SU-DHL-6 (cell line): Measurements from ENCODE around the gene YARS1.

ENCODE experiments used
- EZH2phosphoT487 ChIP-seq: fragments of 200-600 bp; sonication (generic), shearing (Covaris generic); conservative IDR thresholded peaks from 2 replicates; pipeline ENCODE4 v1.6.1; 2018; ENCODE audit warnings: mild to moderate bottlenecking, antibody characterized with exemption, low read length, moderate library complexity, mixed read lengths
- TF ChIP-seq, protein P1 (sequence below): fragments of 200-600 bp; sonication (generic); IDR thresholded peaks from one replicate; pipeline ENCODE4 v1.5.1; 2017; ENCODE audit warnings: antibody characterized with exemption, mild to moderate bottlenecking, low read length, moderate library complexity; ENCODE audit not compliant: insufficient read depth, poor library complexity, severe bottlenecking

DNA sequence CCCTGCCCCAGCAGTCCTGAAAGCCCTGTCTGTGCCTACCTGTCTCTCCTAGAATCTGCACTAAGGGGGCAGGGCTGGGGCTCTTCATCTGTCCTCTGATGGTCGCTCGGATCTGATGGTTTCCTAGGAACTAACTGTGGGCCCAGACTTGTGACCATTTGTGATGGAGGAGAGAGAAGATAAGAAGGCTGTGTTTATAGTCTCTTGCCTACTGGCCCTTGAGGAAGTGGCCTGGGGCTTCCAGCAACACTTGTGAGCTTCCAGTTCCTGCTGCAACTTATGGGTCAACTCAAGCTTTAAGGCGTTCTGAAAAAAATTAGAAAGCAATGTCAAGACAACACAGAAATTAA, 61.4 kb downstream of the YARS1 start:
- TF ChIP-seq, protein P1, sequence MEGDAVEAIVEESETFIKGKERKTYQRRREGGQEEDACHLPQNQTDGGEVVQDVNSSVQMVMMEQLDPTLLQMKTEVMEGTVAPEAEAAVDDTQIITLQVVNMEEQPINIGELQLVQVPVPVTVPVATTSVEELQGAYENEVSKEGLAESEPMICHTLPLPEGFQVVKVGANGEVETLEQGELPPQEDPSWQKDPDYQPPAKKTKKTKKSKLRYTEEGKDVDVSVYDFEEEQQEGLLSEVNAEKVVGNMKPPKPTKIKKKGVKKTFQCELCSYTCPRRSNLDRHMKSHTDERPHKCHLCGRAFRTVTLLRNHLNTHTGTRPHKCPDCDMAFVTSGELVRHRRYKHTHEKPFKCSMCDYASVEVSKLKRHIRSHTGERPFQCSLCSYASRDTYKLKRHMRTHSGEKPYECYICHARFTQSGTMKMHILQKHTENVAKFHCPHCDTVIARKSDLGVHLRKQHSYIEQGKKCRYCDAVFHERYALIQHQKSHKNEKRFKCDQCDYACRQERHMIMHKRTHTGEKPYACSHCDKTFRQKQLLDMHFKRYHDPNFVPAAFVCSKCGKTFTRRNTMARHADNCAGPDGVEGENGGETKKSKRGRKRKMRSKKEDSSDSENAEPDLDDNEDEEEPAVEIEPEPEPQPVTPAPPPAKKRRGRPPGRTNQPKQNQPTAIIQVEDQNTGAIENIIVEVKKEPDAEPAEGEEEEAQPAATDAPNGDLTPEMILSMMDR: no peak
- no peak for TF ChIP-seq EZH2phosphoT487
